Measurements from ENCODE around the gene TREML4.

GRCh38 chr6:41200901-41201763, 27.0 kb upstream of the TREML4 start, which contains the start of gene TREML2:
- TF ChIP-seq CTCF (IDR thresholded peaks at IDR 0.05; ENCODE audit: insufficient read depth, low read length) (no peak), REST (IDR thresholded peaks at IDR 0.05; ENCODE audit: insufficient replicate concordance, low read depth) (no peak), GABPA (IDR thresholded peaks at IDR 0.05; ENCODE audit: low read depth) (0 out of 2 replicates have a peak, but pooled peaks have one; percentile 8)

Measured in HL-60 (cell line).